Stimulated activated CD4-positive, alpha-beta T cell treated with anti-CD3 and anti-CD28 coated beads, Interleukin-1b, Interleukin-23, amount 100 ng/mL, for 24 hours (primary cell): ENCODE results near the gene FNIP2.

Source experiments
- DNase-seq, 4 experiments: peaks; one replicate each; pipeline ENCODE4 v3.0.0-alpha.2; 2020; ENCODE audit warnings: low read depth in 4 of 4, low spot score in 1 of 4

FNIP2 gene

DNA sequence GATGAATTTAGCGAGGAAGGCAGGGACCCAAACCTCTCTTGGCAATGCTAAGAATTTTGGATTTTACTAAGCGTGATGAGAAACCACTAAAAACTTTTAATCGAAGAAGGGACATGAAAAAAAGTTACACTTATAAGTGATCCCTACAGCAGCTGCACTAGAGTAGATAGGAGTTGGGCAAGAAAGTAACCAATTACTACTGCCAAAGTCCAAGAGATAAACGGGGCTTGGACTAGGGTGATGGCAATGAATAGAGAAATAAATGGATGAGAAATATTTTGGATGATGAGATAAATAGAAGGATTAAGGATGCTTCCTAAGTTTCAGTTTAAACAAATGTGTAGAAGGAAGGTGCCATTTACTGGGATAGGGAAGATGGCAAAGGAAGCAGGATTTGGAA lies 6.3 kb upstream of the FNIP2 start:
- DNase-seq = no peak

DNA sequence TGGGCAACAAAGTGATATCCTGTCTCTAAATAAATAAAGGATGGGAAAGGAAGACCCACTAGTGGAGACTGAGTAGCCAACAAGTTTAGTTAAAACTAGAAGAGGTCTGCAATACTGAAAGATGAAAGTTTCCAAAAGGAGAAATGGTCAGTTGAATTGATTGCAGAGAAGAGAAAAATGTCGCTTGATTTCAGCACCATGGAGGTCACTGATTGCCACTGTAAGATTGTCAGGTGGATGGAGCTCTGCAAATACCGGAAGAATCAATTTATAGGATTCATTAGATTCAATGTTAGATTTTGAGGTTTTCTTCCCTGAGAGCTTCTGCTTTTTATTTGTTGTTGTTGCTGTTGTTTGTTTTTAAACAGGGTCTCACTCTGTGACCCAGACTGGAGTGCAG lies 5.4 kb upstream of the FNIP2 start:
- DNase-seq = no peak

DNA sequence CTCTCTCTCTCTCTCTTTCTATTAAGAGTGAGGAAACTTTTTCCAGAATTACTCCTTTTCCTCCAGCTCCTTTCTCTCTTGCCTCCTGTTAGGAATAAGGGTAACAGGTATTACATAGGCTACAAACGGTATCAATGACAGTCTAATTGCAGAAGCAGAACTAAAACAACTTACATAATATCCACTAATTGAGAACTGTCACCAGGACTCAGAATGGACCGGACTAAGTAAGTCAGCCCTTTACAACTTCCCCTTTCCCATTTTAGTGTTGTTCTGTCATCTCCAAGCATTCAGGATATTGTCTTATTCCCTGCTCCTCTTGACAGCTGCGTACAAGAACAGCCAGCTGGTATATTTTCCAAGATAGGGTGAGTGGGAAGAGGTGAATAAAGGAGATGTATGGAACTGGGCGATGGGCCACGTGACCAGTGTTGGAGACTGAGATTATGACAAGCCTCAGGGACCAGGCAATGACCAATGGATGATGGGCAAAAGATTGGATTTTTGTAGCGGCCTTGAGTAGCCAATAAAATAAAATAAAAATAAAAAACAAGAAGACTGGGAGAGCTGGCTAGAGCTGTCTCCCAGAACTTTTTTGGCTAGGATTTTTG lies 2.3 kb upstream of the FNIP2 start:
- DNase-seq = no peak

DNA sequence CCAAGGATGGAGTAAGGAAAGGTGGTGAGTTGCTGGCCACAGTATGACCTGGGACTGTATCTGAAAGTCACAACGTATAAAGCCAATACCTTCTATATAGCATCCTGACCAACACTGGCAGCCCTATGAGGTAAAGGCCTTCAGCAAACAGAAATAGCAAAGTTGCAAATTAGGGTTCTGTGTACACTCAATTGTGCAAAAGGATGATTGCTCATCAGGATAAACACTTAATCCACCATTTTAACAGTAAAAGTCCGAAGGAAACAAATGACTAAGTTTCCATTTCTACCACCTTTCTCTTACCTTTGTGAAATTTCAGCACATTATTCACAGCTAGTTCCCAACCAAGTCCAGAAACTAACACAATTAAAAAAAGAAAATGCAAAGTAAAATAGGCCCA lies 1.4 kb upstream of the FNIP2 start:
- DNase-seq = no peak

DNA sequence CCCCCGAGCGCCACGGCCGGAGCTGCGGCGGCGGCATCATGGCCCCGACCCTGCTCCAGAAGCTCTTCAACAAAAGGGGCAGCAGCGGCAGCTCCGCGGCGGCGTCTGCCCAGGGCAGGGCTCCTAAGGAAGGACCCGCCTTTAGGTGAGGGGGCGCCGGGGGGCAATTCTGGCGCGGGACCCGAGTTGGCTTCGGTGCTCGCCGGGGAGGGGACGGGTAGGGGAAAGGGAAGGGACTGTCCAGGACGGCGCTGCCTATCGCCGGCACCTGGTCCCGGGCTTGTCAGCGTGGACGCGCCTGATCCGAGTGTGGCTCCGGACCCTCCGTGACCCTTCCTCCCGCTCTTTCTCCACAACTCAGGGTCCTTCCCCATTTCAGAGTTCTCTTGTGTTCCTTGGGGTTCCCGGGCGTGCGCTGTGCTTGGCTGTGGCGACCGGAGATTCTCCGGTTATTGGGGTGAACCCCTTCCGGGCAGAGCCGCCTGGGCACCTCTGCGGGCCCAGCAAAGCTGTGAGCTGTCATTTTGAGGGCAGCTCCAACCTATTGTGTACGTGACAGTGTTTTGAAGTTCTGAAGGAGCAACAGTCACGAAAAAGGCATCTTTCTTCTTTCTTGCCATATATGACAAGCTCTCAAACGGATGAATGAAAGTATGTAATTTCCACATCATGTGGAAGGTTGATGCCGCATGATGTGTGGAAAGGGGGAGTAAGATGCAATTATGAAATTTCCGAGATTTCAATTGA lies 522 bp downstream of the FNIP2 start:
- DNase-seq = peak in 2 of 4 experiments; percentile 10 to 16

DNA sequence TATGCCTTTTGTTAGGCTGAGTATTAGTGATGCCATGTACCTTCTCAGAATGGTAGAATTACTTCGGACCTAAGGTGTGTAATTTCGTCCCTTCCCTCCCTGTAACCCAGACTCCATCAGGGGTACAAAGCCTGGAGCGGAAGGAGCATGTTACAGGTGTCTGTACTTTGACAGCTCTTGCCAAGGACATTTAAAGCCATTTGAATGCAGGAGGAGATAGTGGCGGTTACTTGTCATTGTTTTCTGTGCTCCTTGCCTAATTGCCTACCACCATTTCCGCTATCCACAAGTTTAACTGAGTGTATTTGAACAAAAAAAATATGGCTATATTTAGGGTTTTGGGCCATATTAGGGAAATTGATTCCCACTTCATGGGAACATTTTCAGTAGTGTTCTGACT lies 1.8 kb downstream of the FNIP2 start:
- no peak for DNase-seq

DNA sequence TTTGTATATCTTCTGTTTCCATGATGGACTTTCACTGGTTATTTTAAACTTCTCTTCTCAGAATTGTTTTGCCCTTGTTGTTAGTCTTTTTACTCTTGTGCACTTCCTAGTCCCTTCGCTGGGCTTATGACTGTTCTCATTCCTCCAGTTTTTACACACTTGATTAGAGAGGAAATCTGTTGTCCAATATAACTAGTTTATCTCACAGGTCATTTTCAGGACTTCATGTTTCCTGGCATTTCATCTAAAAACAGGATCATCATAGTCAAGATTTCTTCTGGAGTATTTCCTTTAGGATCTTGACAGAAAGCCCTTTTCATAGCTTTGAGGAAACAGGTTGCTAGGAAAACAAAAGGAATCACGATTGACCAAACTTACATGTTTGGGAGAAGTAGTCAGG lies 3.0 kb downstream of the FNIP2 start:
- no peak for DNase-seq

DNA sequence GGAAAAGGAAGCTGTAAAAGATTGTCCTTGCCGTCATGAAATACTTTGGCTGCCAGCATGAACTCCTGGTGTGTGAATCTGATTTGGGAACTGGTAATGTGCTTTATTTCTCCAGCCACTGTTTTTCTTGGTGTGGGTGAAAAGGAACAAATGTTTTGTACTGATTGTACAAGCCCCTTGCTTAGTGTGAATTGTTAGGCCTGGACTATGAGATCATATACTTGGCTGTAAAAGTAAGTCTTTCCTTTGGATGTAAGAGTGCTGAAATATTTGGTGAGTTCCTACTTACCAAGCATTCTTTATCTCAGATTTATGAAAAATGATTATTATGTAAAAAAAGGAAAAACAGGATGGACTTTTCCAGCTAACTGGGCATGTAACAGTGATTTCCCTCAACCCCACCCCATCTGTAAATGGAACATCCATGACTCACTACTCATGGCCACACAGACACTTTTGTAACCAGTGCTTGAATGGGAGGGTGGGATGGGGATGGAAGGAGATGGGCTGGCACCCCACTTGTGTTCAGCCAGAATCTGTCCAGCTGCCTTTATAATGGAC lies 6.3 kb downstream of the FNIP2 start:
- no peak for DNase-seq

DNA sequence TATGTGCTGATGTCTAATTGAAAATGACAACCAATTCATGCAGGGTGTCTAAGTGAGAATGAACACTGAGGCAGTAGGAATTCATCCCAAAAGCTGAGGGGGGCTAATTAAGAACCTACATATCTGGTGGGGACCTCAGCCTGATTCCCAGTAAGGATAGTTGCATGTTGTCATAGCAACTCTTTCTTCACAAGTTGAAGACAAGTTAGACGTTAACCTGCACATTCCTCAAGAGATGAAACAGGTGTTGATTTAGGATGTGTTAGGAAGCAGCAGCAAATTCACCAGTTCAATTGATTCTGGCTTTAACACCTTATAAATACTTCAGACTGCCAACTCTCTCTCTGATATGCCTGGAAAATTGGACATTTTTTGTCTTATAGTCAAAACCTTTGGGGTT lies 7.3 kb downstream of the FNIP2 start:
- DNase-seq = no peak

DNA sequence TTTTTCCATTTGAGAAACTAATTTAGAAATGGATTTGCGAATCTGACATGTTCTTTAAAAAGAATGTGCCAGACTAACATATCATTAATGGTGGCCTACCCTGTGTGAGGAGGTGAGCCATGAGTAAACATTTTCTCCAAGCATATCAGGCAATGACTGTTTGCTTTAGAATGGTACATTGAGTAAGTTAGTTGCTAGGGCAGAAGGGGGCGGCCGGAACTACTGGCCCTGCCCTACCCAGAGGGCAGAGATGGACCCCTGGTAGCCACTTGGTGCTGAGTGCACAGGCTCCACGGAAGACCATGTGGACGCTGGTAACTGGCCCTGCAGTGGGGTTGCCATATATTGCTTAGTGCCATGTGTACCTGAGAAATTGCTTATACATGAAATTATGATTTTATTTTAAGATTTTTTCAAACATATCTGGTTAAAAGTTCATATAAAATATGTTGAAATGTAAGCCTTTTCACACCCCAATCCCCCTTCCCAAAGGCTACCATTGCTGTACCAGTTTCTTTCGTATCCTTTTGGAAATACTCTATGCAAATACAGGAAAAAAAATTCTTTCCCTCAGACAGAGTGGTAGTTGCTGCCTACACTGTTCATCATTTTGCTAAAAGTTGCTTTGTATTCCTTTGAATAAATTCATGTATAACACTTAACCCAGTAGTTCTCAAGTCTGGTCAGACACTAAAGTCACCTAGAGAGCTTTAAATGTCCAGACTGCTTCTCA lies 8.8 kb downstream of the FNIP2 start:
- DNase-seq = no peak

DNA sequence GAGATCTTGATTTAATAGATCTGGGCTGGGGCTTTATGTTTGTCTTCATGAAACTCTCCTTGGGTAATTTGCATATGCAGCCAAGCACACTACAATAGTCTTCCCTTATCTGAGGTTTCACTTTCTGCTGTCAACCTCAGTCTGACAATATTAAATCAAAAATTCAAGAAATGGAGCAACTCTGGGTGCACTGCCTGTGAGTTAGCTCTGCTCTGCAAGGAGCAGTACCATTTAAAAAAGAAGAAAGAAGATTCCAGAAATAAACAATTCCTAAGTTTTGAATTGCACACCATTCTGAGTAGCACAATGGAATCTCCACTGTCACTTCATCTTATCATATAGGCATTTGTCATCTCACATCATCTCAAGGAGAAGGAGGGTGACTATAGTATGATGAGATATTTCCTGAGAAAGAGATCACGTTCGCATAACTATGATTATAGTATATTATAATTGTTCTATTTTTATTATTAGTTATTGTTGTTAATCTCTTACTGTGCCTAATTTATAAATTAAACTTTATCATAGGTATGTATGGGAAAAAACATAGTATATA lies 9.4 kb downstream of the FNIP2 start:
- DNase-seq = no peak

DNA sequence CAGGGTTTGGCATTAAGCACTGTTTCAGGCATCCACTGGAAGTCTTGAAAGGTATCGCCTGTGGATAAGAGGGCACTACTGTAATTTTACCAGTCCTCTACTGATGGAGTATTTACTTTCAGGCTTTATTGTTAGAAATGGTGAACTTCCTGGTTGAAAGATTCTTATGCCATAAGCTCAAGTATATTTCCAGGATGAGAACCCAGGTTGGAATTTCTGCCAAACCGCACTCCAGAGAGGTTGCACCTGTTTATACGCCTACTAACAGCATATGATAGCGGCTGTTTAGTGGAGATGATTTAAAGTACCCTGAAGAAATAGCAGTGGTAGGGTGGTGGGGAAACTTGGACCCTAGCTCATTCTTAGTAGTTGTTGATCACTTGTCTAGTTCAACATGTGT lies 9.9 kb downstream of the FNIP2 start:
- DNase-seq = no peak

DNA sequence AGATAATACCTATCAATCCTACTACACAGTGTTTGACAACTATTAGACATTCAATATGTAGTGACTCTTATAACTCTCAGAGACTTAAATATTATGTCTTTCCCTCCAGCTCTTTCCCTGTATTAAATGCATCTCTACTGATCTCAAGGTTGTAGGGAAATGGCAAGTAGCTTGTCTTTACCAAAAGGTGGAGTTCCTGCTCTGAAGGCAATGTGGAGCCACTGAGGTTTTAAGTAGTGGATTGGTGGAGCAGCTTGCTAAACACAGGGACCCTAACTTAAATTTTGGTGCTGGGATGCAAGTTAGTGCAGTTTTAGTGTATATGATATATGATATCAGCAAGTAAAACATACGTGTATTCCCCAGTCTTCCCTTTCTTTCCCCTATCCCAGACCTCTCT lies 13.1 kb downstream of the FNIP2 start:
- DNase-seq = no peak

DNA sequence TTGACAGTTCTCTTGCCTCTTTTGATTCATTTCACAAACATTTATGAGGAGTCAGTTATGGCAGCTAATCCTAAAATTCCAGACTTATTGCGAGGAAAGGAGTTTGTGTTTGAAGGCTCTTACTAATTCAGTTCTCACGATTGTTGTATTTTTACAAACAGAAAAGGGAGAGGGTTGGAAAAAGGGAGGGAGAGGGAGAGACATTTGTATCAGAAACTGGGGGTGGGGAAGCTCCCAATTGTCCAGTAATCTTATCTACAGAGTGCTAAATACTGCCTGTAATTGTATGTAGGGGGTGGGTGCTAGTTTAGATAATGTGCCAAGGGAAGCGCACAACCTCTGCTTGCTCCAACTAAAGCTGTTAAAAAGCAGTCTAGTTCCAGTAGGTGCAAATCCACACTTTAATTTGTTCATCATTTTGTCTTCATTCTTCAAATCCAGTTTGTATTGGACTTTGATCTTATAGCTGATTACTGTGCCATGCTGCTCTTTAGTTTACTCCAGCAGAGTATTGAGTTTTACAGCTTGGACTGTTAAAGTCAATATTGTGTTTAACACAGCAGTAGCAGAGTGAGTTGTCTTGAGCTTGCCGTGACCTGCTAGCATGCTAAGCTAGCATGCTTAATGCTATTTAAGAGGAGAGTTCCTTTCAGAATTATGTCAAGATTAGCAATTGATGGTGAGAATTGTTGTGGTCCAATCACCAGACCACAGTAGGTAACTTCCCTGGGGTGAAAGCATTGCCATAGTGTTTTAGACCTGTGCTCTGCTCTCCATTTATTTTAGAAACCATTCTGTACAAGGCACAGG lies 13.9 kb downstream of the FNIP2 start:
- DNase-seq = no peak

DNA sequence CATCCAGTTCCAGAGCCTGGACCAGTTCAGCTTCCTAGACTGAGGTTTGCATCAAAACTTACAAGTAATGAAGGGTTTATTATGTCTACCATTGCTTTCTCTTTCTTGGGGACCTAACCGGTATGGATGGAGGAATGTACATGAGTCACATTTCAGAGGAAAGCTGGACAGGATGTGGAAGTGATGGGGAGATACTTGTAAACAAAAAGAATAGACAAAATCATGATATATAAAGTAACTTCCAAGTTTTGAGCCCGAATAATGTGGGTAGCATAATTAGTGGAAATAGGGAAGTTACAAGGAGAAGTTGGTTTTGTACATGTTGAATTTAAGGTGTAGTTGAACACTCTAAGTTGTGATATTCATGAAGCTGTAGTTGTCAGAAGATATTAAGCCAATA lies 15.0 kb downstream of the FNIP2 start:
- no peak for DNase-seq

DNA sequence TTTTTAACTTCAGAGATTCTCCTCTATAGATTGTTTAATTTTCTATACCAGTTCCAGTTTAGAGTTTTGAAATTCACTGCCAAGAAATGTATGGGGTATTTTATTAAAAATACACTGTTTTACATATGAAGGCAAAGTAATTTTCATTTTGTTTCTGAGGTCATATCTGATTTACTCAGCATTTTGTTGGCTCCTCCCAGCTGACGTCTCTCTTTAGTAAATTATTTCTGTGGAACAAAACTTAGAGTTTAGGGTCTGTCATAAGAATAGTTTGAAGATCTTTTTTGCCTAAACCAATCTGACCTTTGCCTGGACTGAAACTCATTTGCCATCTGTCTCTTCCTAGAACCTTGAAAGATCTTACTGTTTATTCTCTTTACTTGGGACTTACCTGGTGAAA lies 16.9 kb downstream of the FNIP2 start:
- DNase-seq = no peak

DNA sequence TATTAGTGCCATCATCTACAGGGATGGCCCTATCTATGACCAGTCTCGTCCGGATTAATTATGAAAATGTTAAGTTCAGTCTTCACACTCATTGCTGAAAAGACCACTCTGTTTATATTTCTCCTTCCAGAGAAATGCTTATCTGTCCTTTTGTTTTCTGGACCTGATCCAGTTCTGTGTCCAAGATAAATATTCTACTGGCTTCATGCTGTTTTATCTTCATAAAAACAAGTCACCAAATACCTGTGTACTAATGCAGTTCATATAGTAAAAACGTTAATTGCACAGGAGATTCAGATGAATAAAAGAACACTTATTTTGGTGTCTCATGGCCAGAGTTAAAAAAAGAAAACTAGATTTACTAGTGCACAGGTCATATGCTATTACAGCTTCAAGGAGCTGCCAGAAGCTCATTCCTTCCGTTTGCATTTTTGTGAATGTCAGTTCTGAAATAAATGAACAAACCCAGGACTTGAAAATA lies 17.3 kb downstream of the FNIP2 start:
- DNase-seq = no peak

DNA sequence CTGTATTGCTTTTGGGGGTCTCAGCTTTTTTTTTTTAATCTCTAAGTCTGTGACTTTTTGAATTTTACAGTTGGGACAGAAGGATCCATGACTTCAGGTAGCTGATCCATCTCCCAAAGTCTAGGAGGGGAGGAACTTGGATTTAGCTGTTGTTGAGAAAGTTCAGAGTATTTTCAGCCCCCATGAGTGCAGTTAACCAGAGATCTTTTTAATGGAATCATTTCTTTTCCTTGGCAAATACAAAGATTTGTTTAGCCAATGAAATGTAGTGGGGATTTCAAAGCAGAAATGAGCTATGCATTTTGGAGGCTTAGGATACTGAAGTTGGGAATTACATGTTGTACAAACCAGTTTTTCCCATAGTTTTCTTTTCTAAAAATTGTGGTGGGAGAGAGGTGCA lies 18.1 kb downstream of the FNIP2 start:
- DNase-seq = no peak

DNA sequence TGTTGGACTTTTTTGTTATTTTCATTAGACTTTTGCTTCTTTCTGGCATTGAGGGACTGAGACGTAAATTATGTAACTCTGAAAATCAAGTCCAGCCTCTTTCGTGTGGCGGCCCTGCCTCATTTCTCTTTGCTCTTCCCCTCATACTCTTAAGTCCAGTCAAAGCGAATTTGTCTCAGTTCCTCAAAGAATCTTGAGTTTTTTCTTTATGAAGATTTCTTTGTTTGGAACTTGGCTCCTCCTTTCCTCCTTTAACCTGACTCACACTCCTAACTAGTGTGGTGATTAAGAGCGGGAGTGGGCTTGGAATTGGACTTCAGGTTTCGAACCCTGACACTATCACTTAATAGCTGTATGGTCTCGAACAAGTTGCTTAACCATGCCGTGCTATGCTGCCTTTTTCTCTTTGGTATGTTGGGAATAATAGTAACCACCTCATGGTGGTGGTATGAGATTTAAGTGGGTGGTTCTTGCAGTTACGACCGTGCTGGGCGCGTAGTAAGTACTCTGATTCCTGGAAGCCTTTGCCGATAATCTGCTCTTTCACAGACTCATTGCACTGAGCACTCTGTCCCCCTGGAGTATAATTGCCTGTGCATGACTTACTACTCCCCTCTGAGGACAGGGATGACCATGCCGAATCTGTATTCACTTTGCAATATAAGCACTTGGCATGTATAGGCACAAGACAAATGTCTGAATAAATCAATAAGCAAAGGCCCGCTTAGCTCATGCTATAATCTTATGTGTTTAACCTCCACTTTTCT lies 19.1 kb downstream of the FNIP2 start:
- no peak for DNase-seq

DNA sequence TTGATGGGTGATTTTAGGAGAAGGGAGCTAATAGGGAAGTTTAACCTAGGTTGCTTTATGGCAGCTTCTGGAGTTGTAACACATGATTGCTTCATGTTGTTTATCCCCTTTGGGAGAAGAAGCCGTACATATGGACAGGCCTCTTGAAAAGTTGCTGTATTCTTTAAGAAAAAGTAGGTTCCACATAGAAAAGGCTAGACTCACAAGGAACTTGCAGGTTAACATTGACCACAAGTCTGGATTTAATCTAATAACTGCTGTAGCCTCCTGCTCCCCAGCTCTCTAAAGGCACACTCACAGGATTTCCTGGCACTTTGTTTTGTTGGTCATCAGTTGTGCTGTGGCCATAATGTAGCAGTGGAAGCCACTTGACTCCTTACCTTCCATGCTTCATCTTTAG lies 19.7 kb downstream of the FNIP2 start:
- no peak for DNase-seq
